ENCODE data around the gene GPI.

GRCh38 chr19:34431681-34432402 is 66.8 kb downstream of the GPI start:
- TF ChIP-seq GATA2 (IDR thresholded peaks at IDR 0.05; ENCODE audit: low read depth, low read length) (no peak), GATA3 (IDR thresholded peaks at IDR 0.05; ENCODE audit: low read depth, low read length) (no peak)
